HG03097 (cell line): ENCODE results near the gene STAP2.
A peak's percentile ranks its signal among the peaks of the same experiment; 100 is the strongest.

ENCODE experiments used
- ATAC-seq: cut with Tn5 transposase; IDR thresholded peaks from one replicate; pipeline ENCODE4 v1.9.1; 2021; ENCODE audit not compliant: unreplicated experiment, low FRiP score

STAP2 gene

GRCh38 chr19:4371247-4372164, 32.9 kb upstream of the STAP2 start:
- ATAC-seq, result no peak

GRCh38 chr19:4370418-4371041, 31.9 kb upstream of the STAP2 start:
- ATAC-seq, result no peak

- peak; percentile 32 for ATAC-seq
Measured at GRCh38 chr19:4369888-4370260, 31.2 kb upstream of the STAP2 start.

- ATAC-seq, result peak; percentile 47
Measured at GRCh38 chr19:4369109-4369887, 30.7 kb upstream of the STAP2 start.

- no peak for ATAC-seq
Measured at GRCh38 chr19:4368128-4368820, 29.6 kb upstream of the STAP2 start.

GRCh38 chr19:4367781-4368127, 29.1 kb upstream of the STAP2 start:
- no peak for ATAC-seq

GRCh38 chr19:4367336-4367723, 28.7 kb upstream of the STAP2 start:
- ATAC-seq, result no peak

- no peak for ATAC-seq
Measured at GRCh38 chr19:4366666-4367335, 28.2 kb upstream of the STAP2 start.

GRCh38 chr19:4365791-4366665, 27.4 kb upstream of the STAP2 start:
- ATAC-seq, result no peak

GRCh38 chr19:4365341-4365740, 26.7 kb upstream of the STAP2 start:
- no peak for ATAC-seq

GRCh38 chr19:4363571-4364304, 25.1 kb upstream of the STAP2 start:
- no peak for ATAC-seq

GRCh38 chr19:4362831-4363545, 24.4 kb upstream of the STAP2 start:
- ATAC-seq, result no peak

- no peak for ATAC-seq
Measured at GRCh38 chr19:4362101-4362828, 23.6 kb upstream of the STAP2 start.

- no peak for ATAC-seq
Measured at GRCh38 chr19:4361152-4362046, 22.8 kb upstream of the STAP2 start.

GRCh38 chr19:4360641-4361151, 22.1 kb upstream of the STAP2 start:
- ATAC-seq, result no peak

- no peak for ATAC-seq
Measured at GRCh38 chr19:4360081-4360569, 21.5 kb upstream of the STAP2 start.
